Measurements from ENCODE around the gene RDM1. TPM values are rescaled to one million over a fixed set of nuclear protein-coding genes. Genes with fewer than 3 reads are reported as not detected.

The RDM1 gene
- total RNA-seq, 1 experiment from 2014 or later: 12.9 TPM

GRCh38 chr17:35891269-35891668, 39.3 kb downstream of the RDM1 start:
- Histone ChIP-seq H3K36me3 (ENCODE audit: control insufficient read depth, insufficient read depth, low read length) (no peaks in the 10 kb centered on the region), H3K4me3 (ENCODE audit: low read depth, low read length) (no peak overlapping the region), H3K27me3 (replicated peaks; ENCODE audit: control insufficient read depth, insufficient read depth, low read length) (no peaks in the 10 kb centered on the region), H3K9me3 (no peaks in the 10 kb centered on the region), H3K4me1 (no peaks in the 10 kb centered on the region)
- no peaks in the 10 kb centered on the region for H3K9me3 Mint-ChIP-seq (ENCODE audit: unreplicated experiment)
- TF ChIP-seq CTCF (IDR thresholded peaks at IDR 0.05; ENCODE audit: insufficient read depth in 1 of 2, low read depth in 1 of 2, low read length in 1 of 2, severe bottlenecking in 1 of 2, unreplicated experiment in 1 of 2): no peak
- POLR2A ChIA-PET: no interaction called here
- H3K27me3 Mint-ChIP-seq (ENCODE audit: insufficient read depth, unreplicated experiment): no peaks in the 10 kb centered on the region
- DNase-seq: no peak
- CTCF ChIA-PET: interaction anchor here (0.7 kb wide), 1 partner anchor 25 kb away, joined by 7 read pairs; no protein-coding TSS in a partner anchor
- no TSS peak for BruUV-seq (replicated peaks)
- no peak overlapping the region for H3K4me3 Mint-ChIP-seq (ENCODE audit: unreplicated experiment)
- H3K36me3 Mint-ChIP-seq (ENCODE audit: insufficient read depth, unreplicated experiment): no peaks in the 10 kb centered on the region
- no peak overlapping the region for H3K27ac Mint-ChIP-seq (ENCODE audit: unreplicated experiment)
- H3K4me1 Mint-ChIP-seq (ENCODE audit: low read depth, unreplicated experiment): no peaks in the 10 kb centered on the region
- intact Hi-C loops (cut with micrococcal nuclease; ENCODE audit: unreplicated experiment): no loop called here

- TF ChIP-seq CTCF (IDR thresholded peaks at IDR 0.05; ENCODE audit: insufficient read depth in 1 of 2, low read depth in 1 of 2, low read length in 1 of 2, severe bottlenecking in 1 of 2, unreplicated experiment in 1 of 2): no peak
- intact Hi-C loops (cut with micrococcal nuclease; ENCODE audit: unreplicated experiment): no loop called here
- no peaks in the 10 kb centered on the region for H3K27me3 Mint-ChIP-seq (ENCODE audit: insufficient read depth, unreplicated experiment)
- H3K27ac Mint-ChIP-seq (ENCODE audit: unreplicated experiment): no peak overlapping the region
- ChIA-PET CTCF (no interaction called here), POLR2A (no interaction called here)
- no peak for DNase-seq
- H3K9me3 Mint-ChIP-seq (ENCODE audit: unreplicated experiment): no peaks in the 10 kb centered on the region
- no peaks in the 10 kb centered on the region for H3K9me3 ChIP-seq
- H3K4me1 ChIP-seq: no peaks in the 10 kb centered on the region
- H3K36me3 ChIP-seq (ENCODE audit: control insufficient read depth, insufficient read depth, low read length): no peaks in the 10 kb centered on the region
- no peaks in the 10 kb centered on the region for H3K4me1 Mint-ChIP-seq (ENCODE audit: low read depth, unreplicated experiment)
- no TSS peak for BruUV-seq (replicated peaks)
- H3K4me3 Mint-ChIP-seq (ENCODE audit: unreplicated experiment): no peak overlapping the region
- H3K27me3 ChIP-seq (replicated peaks; ENCODE audit: control insufficient read depth, insufficient read depth, low read length): no peaks in the 10 kb centered on the region
- no peak overlapping the region for H3K4me3 ChIP-seq (ENCODE audit: low read depth, low read length)
- no peaks in the 10 kb centered on the region for H3K36me3 Mint-ChIP-seq (ENCODE audit: insufficient read depth, unreplicated experiment)
Observed at GRCh38 chr17:35890774-35891155, 39.8 kb downstream of the RDM1 start.

- Histone ChIP-seq H3K9me3 (no peaks in the 10 kb centered on the region), H3K4me1 (no peaks in the 10 kb centered on the region), H3K36me3 (ENCODE audit: control insufficient read depth, insufficient read depth, low read length) (no peaks in the 10 kb centered on the region), H3K4me3 (ENCODE audit: low read depth, low read length) (no peak overlapping the region), H3K27me3 (replicated peaks; ENCODE audit: control insufficient read depth, insufficient read depth, low read length) (no peaks in the 10 kb centered on the region)
- H3K27me3 Mint-ChIP-seq (ENCODE audit: insufficient read depth, unreplicated experiment): no peaks in the 10 kb centered on the region
- DNase-seq: no peak
- BruUV-seq (replicated peaks): no TSS peak
- H3K9me3 Mint-ChIP-seq (ENCODE audit: unreplicated experiment): no peaks in the 10 kb centered on the region
- H3K4me3 Mint-ChIP-seq (ENCODE audit: unreplicated experiment): no peak overlapping the region
- H3K4me1 Mint-ChIP-seq (ENCODE audit: low read depth, unreplicated experiment): no peaks in the 10 kb centered on the region
- no peaks in the 10 kb centered on the region for H3K36me3 Mint-ChIP-seq (ENCODE audit: insufficient read depth, unreplicated experiment)
- POLR2A ChIA-PET: no interaction called here
- CTCF ChIA-PET: no interaction called here
- intact Hi-C loops (cut with micrococcal nuclease; ENCODE audit: unreplicated experiment): no loop called here
- no peak overlapping the region for H3K27ac Mint-ChIP-seq (ENCODE audit: unreplicated experiment)
- no peak for TF ChIP-seq CTCF (IDR thresholded peaks at IDR 0.05; ENCODE audit: insufficient read depth in 1 of 2, low read depth in 1 of 2, low read length in 1 of 2, severe bottlenecking in 1 of 2, unreplicated experiment in 1 of 2)
Observed at GRCh38 chr17:35889818-35890773, 40.5 kb downstream of the RDM1 start.
